ENCODE results near the gene SF3B6.
"Not testable (repeated sequence)": the region's sequence is repeated elsewhere in the genome, so short reads cannot be mapped to it uniquely, and the experiment has no call there.

Gene SF3B6

GRCh38 chr2:24109431-24109830, 33.3 kb upstream of the SF3B6 start:
- H3K27ac ChIP-seq (ENCODE audit: low read length); H3K4me1 ChIP-seq (ENCODE audit: insufficient read depth, low read length); H3K27me3 ChIP-seq (ENCODE audit: insufficient read depth, low read length); H3K9me3 ChIP-seq (ENCODE audit: insufficient read depth, low read depth, low read length); H3K9ac ChIP-seq (ENCODE audit: low read depth, low read length); H3K36me3 ChIP-seq (ENCODE audit: insufficient read depth, low read depth, low read length); H3K4me3 ChIP-seq (ENCODE audit: low read length): not testable (repeated sequence)

- Histone ChIP-seq H3K27me3 (ENCODE audit: insufficient read depth, low read length) (no peaks in the 10 kb centered on the region), H3K4me3 (ENCODE audit: low read length) (no peak overlapping the region), H3K27ac (ENCODE audit: low read length) (no peak overlapping the region), H3K36me3 (ENCODE audit: insufficient read depth, low read depth, low read length) (no peaks in the 10 kb centered on the region), H3K4me1 (ENCODE audit: insufficient read depth, low read length) (no peaks in the 10 kb centered on the region), H3K9ac (ENCODE audit: low read depth, low read length) (no peak overlapping the region), H3K9me3 (ENCODE audit: insufficient read depth, low read depth, low read length) (no peaks in the 10 kb centered on the region)
These were observed 31.2 kb upstream of the SF3B6 start for GRCh38 chr2:24107336-24107735.

- Histone ChIP-seq H3K4me3 (ENCODE audit: low read length) (no peak overlapping the region), H3K27me3 (ENCODE audit: insufficient read depth, low read length) (no peaks in the 10 kb centered on the region), H3K4me1 (ENCODE audit: insufficient read depth, low read length) (no peaks in the 10 kb centered on the region), H3K27ac (ENCODE audit: low read length) (no peak overlapping the region), H3K9ac (ENCODE audit: low read depth, low read length) (no peak overlapping the region), H3K9me3 (ENCODE audit: insufficient read depth, low read depth, low read length) (no peaks in the 10 kb centered on the region), H3K36me3 (ENCODE audit: insufficient read depth, low read depth, low read length) (no peaks in the 10 kb centered on the region)
These were observed 30.7 kb upstream of the SF3B6 start for GRCh38 chr2:24106786-24107185.

- Histone ChIP-seq H3K9ac (ENCODE audit: low read depth, low read length) (no peak overlapping the region), H3K27me3 (ENCODE audit: insufficient read depth, low read length) (no peaks in the 10 kb centered on the region), H3K4me1 (ENCODE audit: insufficient read depth, low read length) (no peaks in the 10 kb centered on the region), H3K9me3 (ENCODE audit: insufficient read depth, low read depth, low read length) (no peaks in the 10 kb centered on the region), H3K36me3 (ENCODE audit: insufficient read depth, low read depth, low read length) (no peaks in the 10 kb centered on the region), H3K27ac (ENCODE audit: low read length) (no peak overlapping the region), H3K4me3 (ENCODE audit: low read length) (no peak overlapping the region)
These were observed 29.7 kb upstream of the SF3B6 start for GRCh38 chr2:24105816-24106215.

- no peak overlapping the region for H3K27ac ChIP-seq (ENCODE audit: low read length)
- H3K27me3 ChIP-seq (ENCODE audit: insufficient read depth, low read length) = no peaks in the 10 kb centered on the region
- H3K4me1 ChIP-seq (ENCODE audit: insufficient read depth, low read length) = no peaks in the 10 kb centered on the region
- no peak overlapping the region for H3K9ac ChIP-seq (ENCODE audit: low read depth, low read length)
- no peaks in the 10 kb centered on the region for H3K36me3 ChIP-seq (ENCODE audit: insufficient read depth, low read depth, low read length)
- no peaks in the 10 kb centered on the region for H3K9me3 ChIP-seq (ENCODE audit: insufficient read depth, low read depth, low read length)
- no peak overlapping the region for H3K4me3 ChIP-seq (ENCODE audit: low read length)
These were observed 28.8 kb upstream of the SF3B6 start for GRCh38 chr2:24104906-24105305.

GRCh38 chr2:24104110-24104650, 28.1 kb upstream of the SF3B6 start:
- Histone ChIP-seq H3K9ac (ENCODE audit: low read depth, low read length) (no peak overlapping the region), H3K4me3 (ENCODE audit: low read length) (no peak overlapping the region)

GRCh38 chr2:24102677-24103076, 26.6 kb upstream of the SF3B6 start:
- no peaks in the 10 kb centered on the region for H3K36me3 ChIP-seq (ENCODE audit: insufficient read depth, low read depth, low read length)
- H3K4me1 ChIP-seq (ENCODE audit: insufficient read depth, low read length) = no peaks in the 10 kb centered on the region
- no peak overlapping the region for H3K9ac ChIP-seq (ENCODE audit: low read depth, low read length)
- H3K27ac ChIP-seq (ENCODE audit: low read length) = no peak overlapping the region
- H3K9me3 ChIP-seq (ENCODE audit: insufficient read depth, low read depth, low read length) = no peaks in the 10 kb centered on the region
- H3K27me3 ChIP-seq (ENCODE audit: insufficient read depth, low read length) = no peaks in the 10 kb centered on the region
- H3K4me3 ChIP-seq (ENCODE audit: low read length) = no peak overlapping the region

More at GRCh38 chr2:24104110-24104650, 28.1 kb upstream of the SF3B6 start:
- H3K4me1 ChIP-seq (ENCODE audit: insufficient read depth, low read length) = no peaks in the 10 kb centered on the region
- no peaks in the 10 kb centered on the region for H3K36me3 ChIP-seq (ENCODE audit: insufficient read depth, low read depth, low read length)
- H3K27ac ChIP-seq (ENCODE audit: low read length) = no peak overlapping the region
- no peaks in the 10 kb centered on the region for H3K9me3 ChIP-seq (ENCODE audit: insufficient read depth, low read depth, low read length)
- no peaks in the 10 kb centered on the region for H3K27me3 ChIP-seq (ENCODE audit: insufficient read depth, low read length)

GRCh38 chr2:24101992-24102391, 25.9 kb upstream of the SF3B6 start:
- Histone ChIP-seq H3K36me3 (ENCODE audit: insufficient read depth, low read depth, low read length) (no peaks in the 10 kb centered on the region), H3K27me3 (ENCODE audit: insufficient read depth, low read length) (no peaks in the 10 kb centered on the region), H3K4me1 (ENCODE audit: insufficient read depth, low read length) (no peaks in the 10 kb centered on the region), H3K4me3 (ENCODE audit: low read length) (no peak overlapping the region), H3K27ac (ENCODE audit: low read length) (no peak overlapping the region), H3K9me3 (ENCODE audit: insufficient read depth, low read depth, low read length) (no peaks in the 10 kb centered on the region), H3K9ac (ENCODE audit: low read depth, low read length) (no peak overlapping the region)

GRCh38 chr2:24100732-24101131, 24.6 kb upstream of the SF3B6 start:
- not testable (repeated sequence) for H3K27me3 ChIP-seq (ENCODE audit: insufficient read depth, low read length); H3K27ac ChIP-seq (ENCODE audit: low read length); H3K9me3 ChIP-seq (ENCODE audit: insufficient read depth, low read depth, low read length); H3K4me1 ChIP-seq (ENCODE audit: insufficient read depth, low read length); H3K4me3 ChIP-seq (ENCODE audit: low read length); H3K36me3 ChIP-seq (ENCODE audit: insufficient read depth, low read depth, low read length); H3K9ac ChIP-seq (ENCODE audit: low read depth, low read length)

GRCh38 chr2:24095171-24095677, 19.1 kb upstream of the SF3B6 start:
- Histone ChIP-seq H3K9ac (ENCODE audit: low read depth, low read length) (0 out of 2 replicates have a peak overlapping the region, but pooled peaks have one; percentile 37), H3K4me3 (ENCODE audit: low read length) (peak overlapping the region; percentile 39; the same call in 1 of the 2 replicates)
- H3K27ac ChIP-seq (ENCODE audit: low read length); H3K27me3 ChIP-seq (ENCODE audit: insufficient read depth, low read length); H3K4me1 ChIP-seq (ENCODE audit: insufficient read depth, low read length); H3K36me3 ChIP-seq (ENCODE audit: insufficient read depth, low read depth, low read length); H3K9me3 ChIP-seq (ENCODE audit: insufficient read depth, low read depth, low read length): not testable (repeated sequence)

GRCh38 chr2:24093270-24093669, 17.1 kb upstream of the SF3B6 start:
- H3K27me3 ChIP-seq (ENCODE audit: insufficient read depth, low read length); H3K9ac ChIP-seq (ENCODE audit: low read depth, low read length); H3K27ac ChIP-seq (ENCODE audit: low read length); H3K4me3 ChIP-seq (ENCODE audit: low read length); H3K4me1 ChIP-seq (ENCODE audit: insufficient read depth, low read length); H3K36me3 ChIP-seq (ENCODE audit: insufficient read depth, low read depth, low read length); H3K9me3 ChIP-seq (ENCODE audit: insufficient read depth, low read depth, low read length): not testable (repeated sequence)

GRCh38 chr2:24088821-24089359, 12.8 kb upstream of the SF3B6 start:
- H3K9ac ChIP-seq (ENCODE audit: low read depth, low read length) = no peak overlapping the region
- no peaks in the 10 kb centered on the region for H3K27me3 ChIP-seq (ENCODE audit: insufficient read depth, low read length)
- no peak overlapping the region for H3K4me3 ChIP-seq (ENCODE audit: low read length)
- H3K4me1 ChIP-seq (ENCODE audit: insufficient read depth, low read length) = 0 out of 2 replicates have a peak, but pooled peaks cover 4% of the 10 kb centered on the region
- no peaks in the 10 kb centered on the region for H3K9me3 ChIP-seq (ENCODE audit: insufficient read depth, low read depth, low read length)
- no peak overlapping the region for H3K27ac ChIP-seq (ENCODE audit: low read length)
- no peaks in the 10 kb centered on the region for H3K36me3 ChIP-seq (ENCODE audit: insufficient read depth, low read depth, low read length)
